HEK293 (cell line): ENCODE data around the gene GREM2.

ENCODE experiments used
- CTCF ChIA-PET: fragments of 350-600 bp; formaldehyde crosslinking; extraction: SDS; loops from one replicate; lab custom pipeline; 2021; ENCODE audit warnings: antibody characterized with exemption; lab: Yijun Ruan, JAX
- POLR2A ChIA-PET: fragments of 300-600 bp; formaldehyde crosslinking; extraction: SDS; loops from one replicate; lab custom pipeline; 2020; ENCODE audit warnings: antibody characterized with exemption, inconsistent platforms; lab: Yijun Ruan, JAX
- H3K27ac ChIP-seq: fragments of 200-500 bp; sonication (Bioruptor generic); 2 replicates; pipeline ENCODE4 v1.5.1; 2014; ENCODE audit warnings: low read depth, low read length, control low read depth, inconsistent platforms; ENCODE audit errors: extremely low read depth
- H3K36me3 ChIP-seq, 2 experiments: fragments of 200-500 bp in 1 of 2; sonication (Bioruptor generic) in 1 of 2; 1 replicate in 1 of 2; 2 replicates in 1 of 2; pipeline ENCODE4 v1.5.1; 2014 to 2017; ENCODE audit warnings: inconsistent platforms in 2 of 2, low read length in 2 of 2; ENCODE audit not compliant: control insufficient read depth in 2 of 2, insufficient read depth in 1 of 2
- H3K4me1 ChIP-seq: fragments of 200-500 bp; sonication (Bioruptor generic); 2 replicates; pipeline ENCODE4 v1.5.1; 2014; ENCODE audit warnings: mild to moderate bottlenecking, low read length, inconsistent platforms; ENCODE audit not compliant: control insufficient read depth, insufficient read depth
- H3K4me3 ChIP-seq: 2 replicates; pipeline ENCODE4 v1.5.1; 2011; ENCODE audit warnings: low read depth, mild to moderate bottlenecking, control low read depth, low read length, moderate library complexity
- H3K9me3 ChIP-seq: fragments of 200-500 bp; sonication (Bioruptor generic); 2 replicates; pipeline ENCODE4 v1.5.1; 2014; ENCODE audit warnings: low read depth, low read length, inconsistent platforms; ENCODE audit not compliant: control insufficient read depth, insufficient read depth
- GLI2 ChIP-seq: fragments of 450-650 bp; formaldehyde crosslinking; IDR thresholded peaks from 2 replicates; pipeline ENCODE4; 2017; ENCODE audit warnings: missing biosample characterization, missing genetic modification characterization, low read depth, borderline replicate concordance
- IKZF3 ChIP-seq: fragments of 450-650 bp; IDR thresholded peaks from 2 replicates; pipeline ENCODE4 v1.5.0; 2018; ENCODE audit warnings: missing biosample characterization, mild to moderate bottlenecking, missing genetic modification characterization, moderate library complexity
- KLF8 ChIP-seq: fragments of 450-650 bp; formaldehyde crosslinking; IDR thresholded peaks from 2 replicates; pipeline ENCODE4 v1.5.1; 2016; ENCODE audit warnings: missing biosample characterization, missing genetic modification characterization
- KLF9 ChIP-seq: fragments of 450-650 bp; formaldehyde crosslinking; IDR thresholded peaks from 2 replicates; pipeline ENCODE4 v1.5.1; 2016; ENCODE audit warnings: missing biosample characterization, missing genetic modification characterization, low read depth
- PRDM6 ChIP-seq: fragments of 450-650 bp; formaldehyde crosslinking; IDR thresholded peaks from 2 replicates; pipeline ENCODE4 v1.5.1; 2017; ENCODE audit warnings: missing biosample characterization, missing genetic modification characterization
- SP2 ChIP-seq: fragments of 450-650 bp; formaldehyde crosslinking; IDR thresholded peaks from 2 replicates; pipeline ENCODE4 v1.5.1; 2016; ENCODE audit warnings: missing biosample characterization, missing genetic modification characterization
- SP3 ChIP-seq: fragments of 450-650 bp; formaldehyde crosslinking; IDR thresholded peaks from 2 replicates; pipeline ENCODE4 v1.5.1; 2016; ENCODE audit warnings: missing biosample characterization, missing genetic modification characterization
- SP7 ChIP-seq: fragments of 450-650 bp; formaldehyde crosslinking; IDR thresholded peaks from 2 replicates; pipeline ENCODE4 v1.5.1; 2016; ENCODE audit warnings: missing biosample characterization, missing genetic modification characterization
- WT1 ChIP-seq: fragments of 450-650 bp; formaldehyde crosslinking; IDR thresholded peaks from 2 replicates; pipeline ENCODE4 v1.5.1; 2016; ENCODE audit warnings: missing biosample characterization, missing genetic modification characterization
- YY1 ChIP-seq: fragments of 450-650 bp; formaldehyde crosslinking; IDR thresholded peaks from 2 replicates; pipeline ENCODE4 v1.5.1; 2018; ENCODE audit warnings: missing biosample characterization, missing genetic modification characterization
- ZNF133 ChIP-seq: fragments of 450-650 bp; formaldehyde crosslinking; IDR thresholded peaks from 2 replicates; pipeline ENCODE4 v1.5.1; 2016; ENCODE audit warnings: missing biosample characterization, missing genetic modification characterization
- ZNF138 ChIP-seq: fragments of 450-650 bp; formaldehyde crosslinking; IDR thresholded peaks from 2 replicates; pipeline ENCODE4 v1.5.1; 2016; ENCODE audit warnings: missing biosample characterization, missing genetic modification characterization, borderline replicate concordance
- ZNF146 ChIP-seq: fragments of 450-650 bp; formaldehyde crosslinking; IDR thresholded peaks from 2 replicates; pipeline ENCODE4 v1.5.1; 2016; ENCODE audit warnings: missing biosample characterization, missing genetic modification characterization
- ZNF184 ChIP-seq: fragments of 450-650 bp; IDR thresholded peaks from 2 replicates; pipeline ENCODE4 v1.5.1; 2018; ENCODE audit warnings: missing biosample characterization, mild to moderate bottlenecking, missing genetic modification characterization
- ZNF211 ChIP-seq: fragments of 450-650 bp; formaldehyde crosslinking; IDR thresholded peaks from 2 replicates; pipeline ENCODE4 v1.5.1; 2016; ENCODE audit warnings: low read depth, missing biosample characterization, missing genetic modification characterization
- ZNF221 ChIP-seq: fragments of 450-650 bp; formaldehyde crosslinking; IDR thresholded peaks from 2 replicates; pipeline ENCODE4 v1.5.1; 2017; ENCODE audit warnings: missing biosample characterization, missing genetic modification characterization, borderline replicate concordance
- ZNF266 ChIP-seq: fragments of 450-650 bp; formaldehyde crosslinking; IDR thresholded peaks from 2 replicates; pipeline ENCODE4 v1.5.1; 2016; ENCODE audit warnings: missing biosample characterization, missing genetic modification characterization, low read depth
- ZNF292 ChIP-seq: fragments of 450-650 bp; formaldehyde crosslinking; IDR thresholded peaks from 2 replicates; pipeline ENCODE4 v1.5.1; 2016; ENCODE audit warnings: low read depth, missing biosample characterization, missing genetic modification characterization, borderline replicate concordance
- ZNF311 ChIP-seq: fragments of 450-650 bp; formaldehyde crosslinking; IDR thresholded peaks from 2 replicates; pipeline ENCODE4 v1.5.1; 2017; ENCODE audit warnings: missing biosample characterization, missing genetic modification characterization, borderline replicate concordance
- ZNF473 ChIP-seq: fragments of 450-650 bp; formaldehyde crosslinking; IDR thresholded peaks from 2 replicates; pipeline ENCODE4 v1.5.1; 2017; ENCODE audit warnings: missing biosample characterization, missing genetic modification characterization
- ZNF521 ChIP-seq: fragments of 450-650 bp; formaldehyde crosslinking; IDR thresholded peaks from 2 replicates; pipeline ENCODE4 v1.5.1; 2017; ENCODE audit warnings: missing biosample characterization, mild to moderate bottlenecking, missing genetic modification characterization
- ZNF544 ChIP-seq: fragments of 450-650 bp; formaldehyde crosslinking; IDR thresholded peaks from 2 replicates; pipeline ENCODE4 v1.5.0; 2017; ENCODE audit warnings: missing biosample characterization, missing genetic modification characterization
- ZNF558 ChIP-seq: fragments of 450-650 bp; formaldehyde crosslinking; IDR thresholded peaks from 2 replicates; pipeline ENCODE4 v1.5.1; 2016; ENCODE audit warnings: missing biosample characterization, missing genetic modification characterization
- ZNF560 ChIP-seq: fragments of 450-650 bp; formaldehyde crosslinking; IDR thresholded peaks from 2 replicates; pipeline ENCODE4 v1.5.1; 2017; ENCODE audit warnings: missing biosample characterization, missing genetic modification characterization, borderline replicate concordance
- ZNF561 ChIP-seq: fragments of 450-650 bp; IDR thresholded peaks from 2 replicates; pipeline ENCODE4 v1.5.1; 2018; ENCODE audit warnings: missing biosample characterization, missing genetic modification characterization, borderline replicate concordance
- ZNF664 ChIP-seq: fragments of 450-650 bp; formaldehyde crosslinking; IDR thresholded peaks from 2 replicates; pipeline ENCODE4 v1.5.1; 2016; ENCODE audit warnings: missing biosample characterization, missing genetic modification characterization
- ZNF670 ChIP-seq: fragments of 450-650 bp; formaldehyde crosslinking; IDR thresholded peaks from 2 replicates; pipeline ENCODE4 v1.5.1; 2016; ENCODE audit warnings: missing biosample characterization, missing genetic modification characterization, low read depth
- ZNF768 ChIP-seq: fragments of 450-650 bp; formaldehyde crosslinking; IDR thresholded peaks from 2 replicates; pipeline ENCODE4 v1.5.1; 2018; ENCODE audit warnings: missing biosample characterization, mild to moderate bottlenecking, missing genetic modification characterization
- ZXDB ChIP-seq: fragments of 450-650 bp; formaldehyde crosslinking; IDR thresholded peaks from 2 replicates; pipeline ENCODE4 v1.5.1; 2016; ENCODE audit warnings: missing biosample characterization, missing genetic modification characterization
- TF ChIP-seq, protein P1 (sequence below): fragments of 450-650 bp; formaldehyde crosslinking; IDR thresholded peaks from 2 replicates; pipeline ENCODE4 v1.5.1; 2017; ENCODE audit warnings: missing biosample characterization, missing genetic modification characterization

The GREM2 gene

GRCh38 chr1:240553351-240553750 lies 58.6 kb downstream of the GREM2 start:
- Histone ChIP-seq H3K4me1 (no peaks in the 10 kb centered on the region), H3K9me3 (no peaks in the 10 kb centered on the region), H3K36me3 (no peaks in the 10 kb centered on the region), H3K4me3 (no peak overlapping the region), H3K27ac (no peak overlapping the region)
- ChIA-PET POLR2A (no interaction called here), CTCF (interaction anchor here (0.6 to 1.7 kb wide), 4 partner anchors 97 to 1933 kb away, joined by 3 to 6 read pairs (median 4); no protein-coding TSS in a partner anchor)
- TF ChIP-seq ZNF768 (tag by site-specific recombination) (no peak), ZNF560 (tag by site-specific recombination) (no peak), ZNF670 (tag by site-specific recombination) (no peak), KLF8 (tag by site-specific recombination) (no peak), SP2 (tag by site-specific recombination) (no peak), ZNF311 (tag by site-specific recombination) (no peak), ZNF146 (tag by site-specific recombination) (no peak), ZNF138 (tag by site-specific recombination) (no peak), ZNF664 (tag by site-specific recombination) (no peak)

DNA sequence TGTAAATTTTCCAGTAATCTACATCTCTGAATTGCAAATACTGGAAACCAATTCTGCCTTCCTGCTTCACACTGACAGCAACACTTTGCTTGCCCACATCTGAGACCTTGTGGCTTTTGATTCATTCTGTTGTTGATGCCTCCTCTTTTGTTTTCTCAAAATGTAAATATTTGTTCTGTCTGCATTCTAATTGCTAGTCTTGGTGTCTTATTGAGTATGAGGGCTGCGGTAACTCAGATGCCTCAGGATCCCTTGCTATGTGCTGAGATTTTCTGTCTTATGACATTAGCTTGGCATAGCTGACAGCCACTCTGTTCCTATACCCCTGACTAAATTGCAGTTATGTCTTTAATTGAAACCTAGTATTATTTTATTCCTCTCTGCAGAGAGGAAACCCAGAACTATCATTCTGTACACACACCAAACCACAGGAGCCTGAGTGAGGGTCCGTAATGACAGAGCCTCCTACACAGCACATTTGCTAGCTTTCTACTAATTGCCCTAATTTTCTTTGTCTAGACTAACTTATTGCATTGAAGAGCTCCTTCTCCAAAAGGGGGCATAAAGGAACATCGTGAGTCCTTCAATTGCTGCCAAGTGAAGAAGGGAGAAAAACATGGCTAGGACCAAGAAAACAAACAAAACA lies 72.1 kb downstream of the GREM2 start:
- Histone ChIP-seq H3K4me3 (no peak overlapping the region), H3K36me3 (no peaks in the 10 kb centered on the region), H3K9me3 (no peaks in the 10 kb centered on the region), H3K4me1 (peaks cover 3% of the 10 kb centered on the region; the same call in 1 of the 2 replicates), H3K27ac (no peak overlapping the region)
- POLR2A ChIA-PET: no interaction called here
- no peak for TF ChIP-seq ZNF473 (tag by site-specific recombination)
- no peak for TF ChIP-seq WT1 (tag by site-specific recombination)
- no peak for TF ChIP-seq ZNF133 (tag by site-specific recombination)
- no peak for TF ChIP-seq YY1 (tag by site-specific recombination)
- no peak for TF ChIP-seq GLI2
- TF ChIP-seq ZXDB (tag by site-specific recombination): no peak
- CTCF ChIA-PET: interaction anchor here (0.5 to 1.1 kb wide), 5 partner anchors 17 to 929 kb away, joined by 4 to 8 read pairs (median 5); no protein-coding TSS in a partner anchor

GRCh38 chr1:240538776-240539430 lies 73.1 kb downstream of the GREM2 start:
- CTCF ChIA-PET: interaction anchor here (0.5 to 1.1 kb wide), 2 partner anchors 70 to 930 kb away, joined by 4 to 8 read pairs; no protein-coding TSS in a partner anchor
- no peak overlapping the region for H3K4me3 ChIP-seq
- H3K36me3 ChIP-seq: no peaks in the 10 kb centered on the region
- no peaks in the 10 kb centered on the region for H3K9me3 ChIP-seq
- POLR2A ChIA-PET: no interaction called here
- no peak overlapping the region for H3K27ac ChIP-seq
- peaks cover 3% of the 10 kb centered on the region; the same call in 1 of the 2 replicates for H3K4me1 ChIP-seq
- no peak for TF ChIP-seq SP7 (tag by site-specific recombination)
- TF ChIP-seq, protein P1, sequence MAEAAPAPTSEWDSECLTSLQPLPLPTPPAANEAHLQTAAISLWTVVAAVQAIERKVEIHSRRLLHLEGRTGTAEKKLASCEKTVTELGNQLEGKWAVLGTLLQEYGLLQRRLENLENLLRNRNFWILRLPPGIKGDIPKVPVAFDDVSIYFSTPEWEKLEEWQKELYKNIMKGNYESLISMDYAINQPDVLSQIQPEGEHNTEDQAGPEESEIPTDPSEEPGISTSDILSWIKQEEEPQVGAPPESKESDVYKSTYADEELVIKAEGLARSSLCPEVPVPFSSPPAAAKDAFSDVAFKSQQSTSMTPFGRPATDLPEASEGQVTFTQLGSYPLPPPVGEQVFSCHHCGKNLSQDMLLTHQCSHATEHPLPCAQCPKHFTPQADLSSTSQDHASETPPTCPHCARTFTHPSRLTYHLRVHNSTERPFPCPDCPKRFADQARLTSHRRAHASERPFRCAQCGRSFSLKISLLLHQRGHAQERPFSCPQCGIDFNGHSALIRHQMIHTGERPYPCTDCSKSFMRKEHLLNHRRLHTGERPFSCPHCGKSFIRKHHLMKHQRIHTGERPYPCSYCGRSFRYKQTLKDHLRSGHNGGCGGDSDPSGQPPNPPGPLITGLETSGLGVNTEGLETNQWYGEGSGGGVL: no peak
- no peak for TF ChIP-seq PRDM6 (tag by site-specific recombination)
- no peak for TF ChIP-seq ZNF561 (tag by site-specific recombination)
- TF ChIP-seq IKZF3 (tag by site-specific recombination): no peak
- TF ChIP-seq KLF9 (tag by site-specific recombination): no peak
- no peak for TF ChIP-seq ZNF292 (tag by site-specific recombination)
- TF ChIP-seq KLF8 (tag by site-specific recombination): no peak
- TF ChIP-seq ZNF211 (tag by site-specific recombination): no peak
- TF ChIP-seq ZNF544 (tag by site-specific recombination): no peak
- TF ChIP-seq ZNF521 (tag by site-specific recombination): no peak
- TF ChIP-seq ZNF558: no peak
- no peak for TF ChIP-seq ZNF221 (tag by site-specific recombination)
- TF ChIP-seq SP3 (tag by site-specific recombination): no peak
- TF ChIP-seq WT1 (tag by site-specific recombination): no peak
- TF ChIP-seq ZNF184 (tag by site-specific recombination): no peak
- no peak for TF ChIP-seq ZNF266 (tag by site-specific recombination)
